ENCODE data around the gene DENND2A. TPM values are rescaled to one million over a fixed set of nuclear protein-coding genes. Genes with fewer than 3 reads are reported as not detected.
"Not testable (repeated sequence)": the region's sequence is repeated elsewhere in the genome, so short reads cannot be mapped to it uniquely, and the experiment has no call there.

DENND2A gene
- total RNA-seq, 1 experiment from 2014 or later = 0.34 TPM

- in situ Hi-C loops (cut with HindIII; ENCODE audit: low pct_unique_long_range_greater_than_20kb, low sequenced_read_pairs) = no loop called here
- no peak for DNase-seq (ENCODE audit: low read depth)
These were observed 63.0 kb downstream of the DENND2A start for GRCh38 chr7:140577651-140578050.

- no peak for DNase-seq (ENCODE audit: low read depth)
- in situ Hi-C loops (cut with HindIII; ENCODE audit: low pct_unique_long_range_greater_than_20kb, low sequenced_read_pairs) = no loop called here
These were observed 64.0 kb downstream of the DENND2A start for GRCh38 chr7:140576589-140576988.

- no peak for DNase-seq (ENCODE audit: low read depth)
- in situ Hi-C loops (cut with HindIII; ENCODE audit: low pct_unique_long_range_greater_than_20kb, low sequenced_read_pairs) = no loop called here
These were observed 69.0 kb downstream of the DENND2A start for GRCh38 chr7:140571538-140572122.

- DNase-seq (ENCODE audit: low read depth) = no peak
These were observed 70.5 kb downstream of the DENND2A start for GRCh38 chr7:140570120-140570519.

GRCh38 chr7:140568021-140568813, 72.4 kb downstream of the DENND2A start:
- in situ Hi-C loops (cut with HindIII; ENCODE audit: low pct_unique_long_range_greater_than_20kb, low sequenced_read_pairs) = no loop called here
- DNase-seq (ENCODE audit: low read depth) = no peak

More at GRCh38 chr7:140570120-140570519, 70.5 kb downstream of the DENND2A start:
- in situ Hi-C loops (cut with HindIII; ENCODE audit: low pct_unique_long_range_greater_than_20kb, low sequenced_read_pairs) = no loop called here

- in situ Hi-C loops (cut with HindIII; ENCODE audit: low pct_unique_long_range_greater_than_20kb, low sequenced_read_pairs) = not testable (repeated sequence)
These were observed 74.4 kb downstream of the DENND2A start for GRCh38 chr7:140566186-140566585.

GRCh38 chr7:140565761-140566160, 74.9 kb downstream of the DENND2A start:
- DNase-seq (ENCODE audit: low read depth); in situ Hi-C loops (cut with HindIII; ENCODE audit: low pct_unique_long_range_greater_than_20kb, low sequenced_read_pairs): not testable (repeated sequence)

More at GRCh38 chr7:140566186-140566585, 74.4 kb downstream of the DENND2A start:
- peak; percentile 53 for DNase-seq (ENCODE audit: low read depth)

- in situ Hi-C loops (cut with HindIII; ENCODE audit: low pct_unique_long_range_greater_than_20kb, low sequenced_read_pairs) = no loop called here
- DNase-seq (ENCODE audit: low read depth) = peak; percentile 87
These were observed 76.0 kb downstream of the DENND2A start for GRCh38 chr7:140564643-140565042.

GRCh38 chr7:140562926-140563481, 77.6 kb downstream of the DENND2A start:
- in situ Hi-C loops (cut with HindIII; ENCODE audit: low pct_unique_long_range_greater_than_20kb, low sequenced_read_pairs) = no loop called here
- peak; percentile 44 for DNase-seq (ENCODE audit: low read depth)

- DNase-seq (ENCODE audit: low read depth) = no peak
- in situ Hi-C loops (cut with HindIII; ENCODE audit: low pct_unique_long_range_greater_than_20kb, low sequenced_read_pairs) = no loop called here
These were observed 81.2 kb downstream of the DENND2A start for GRCh38 chr7:140559410-140559809.

- in situ Hi-C loops (cut with HindIII; ENCODE audit: low pct_unique_long_range_greater_than_20kb, low sequenced_read_pairs) = no loop called here
- peak; percentile 40 for DNase-seq (ENCODE audit: low read depth)
These were observed 82.6 kb downstream of the DENND2A start for GRCh38 chr7:140557809-140558518.

- in situ Hi-C loops (cut with HindIII; ENCODE audit: low pct_unique_long_range_greater_than_20kb, low sequenced_read_pairs) = no loop called here
- DNase-seq (ENCODE audit: low read depth) = no peak
These were observed 83.5 kb downstream of the DENND2A start for GRCh38 chr7:140557069-140557468.

GRCh38 chr7:140553236-140553635, 87.4 kb downstream of the DENND2A start:
- DNase-seq (ENCODE audit: low read depth); in situ Hi-C loops (cut with HindIII; ENCODE audit: low pct_unique_long_range_greater_than_20kb, low sequenced_read_pairs): not testable (repeated sequence)

GRCh38 chr7:140552240-140552679, 88.4 kb downstream of the DENND2A start:
- in situ Hi-C loops (cut with HindIII; ENCODE audit: low pct_unique_long_range_greater_than_20kb, low sequenced_read_pairs) = no loop called here
- DNase-seq (ENCODE audit: low read depth) = no peak

GRCh38 chr7:140551355-140552239, 89.0 kb downstream of the DENND2A start:
- no peak for DNase-seq (ENCODE audit: low read depth)
- in situ Hi-C loops (cut with HindIII; ENCODE audit: low pct_unique_long_range_greater_than_20kb, low sequenced_read_pairs) = no loop called here

GRCh38 chr7:140546947-140547346, 93.7 kb downstream of the DENND2A start:
- in situ Hi-C loops (cut with HindIII; ENCODE audit: low pct_unique_long_range_greater_than_20kb, low sequenced_read_pairs) = no loop called here
- no peak for DNase-seq (ENCODE audit: low read depth)

GRCh38 chr7:140544388-140544826, 96.2 kb downstream of the DENND2A start:
- DNase-seq (ENCODE audit: low read depth) = no peak
- in situ Hi-C loops (cut with HindIII; ENCODE audit: low pct_unique_long_range_greater_than_20kb, low sequenced_read_pairs) = no loop called here

- DNase-seq (ENCODE audit: low read depth) = no peak
- in situ Hi-C loops (cut with HindIII; ENCODE audit: low pct_unique_long_range_greater_than_20kb, low sequenced_read_pairs) = no loop called here
These were observed 98.4 kb downstream of the DENND2A start for GRCh38 chr7:140542228-140542603.
